NCI-H1436 treated with DMSO at 0.1 percent for 48 hours (cell line): Measurements from ENCODE around the gene IRF2BP1.

Source experiments
- DNase-seq: peaks from one replicate; lab custom pipeline; 2025; lab: John Stamatoyannopoulos, UW

IRF2BP1 gene, protein sequence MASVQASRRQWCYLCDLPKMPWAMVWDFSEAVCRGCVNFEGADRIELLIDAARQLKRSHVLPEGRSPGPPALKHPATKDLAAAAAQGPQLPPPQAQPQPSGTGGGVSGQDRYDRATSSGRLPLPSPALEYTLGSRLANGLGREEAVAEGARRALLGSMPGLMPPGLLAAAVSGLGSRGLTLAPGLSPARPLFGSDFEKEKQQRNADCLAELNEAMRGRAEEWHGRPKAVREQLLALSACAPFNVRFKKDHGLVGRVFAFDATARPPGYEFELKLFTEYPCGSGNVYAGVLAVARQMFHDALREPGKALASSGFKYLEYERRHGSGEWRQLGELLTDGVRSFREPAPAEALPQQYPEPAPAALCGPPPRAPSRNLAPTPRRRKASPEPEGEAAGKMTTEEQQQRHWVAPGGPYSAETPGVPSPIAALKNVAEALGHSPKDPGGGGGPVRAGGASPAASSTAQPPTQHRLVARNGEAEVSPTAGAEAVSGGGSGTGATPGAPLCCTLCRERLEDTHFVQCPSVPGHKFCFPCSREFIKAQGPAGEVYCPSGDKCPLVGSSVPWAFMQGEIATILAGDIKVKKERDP

DNA sequence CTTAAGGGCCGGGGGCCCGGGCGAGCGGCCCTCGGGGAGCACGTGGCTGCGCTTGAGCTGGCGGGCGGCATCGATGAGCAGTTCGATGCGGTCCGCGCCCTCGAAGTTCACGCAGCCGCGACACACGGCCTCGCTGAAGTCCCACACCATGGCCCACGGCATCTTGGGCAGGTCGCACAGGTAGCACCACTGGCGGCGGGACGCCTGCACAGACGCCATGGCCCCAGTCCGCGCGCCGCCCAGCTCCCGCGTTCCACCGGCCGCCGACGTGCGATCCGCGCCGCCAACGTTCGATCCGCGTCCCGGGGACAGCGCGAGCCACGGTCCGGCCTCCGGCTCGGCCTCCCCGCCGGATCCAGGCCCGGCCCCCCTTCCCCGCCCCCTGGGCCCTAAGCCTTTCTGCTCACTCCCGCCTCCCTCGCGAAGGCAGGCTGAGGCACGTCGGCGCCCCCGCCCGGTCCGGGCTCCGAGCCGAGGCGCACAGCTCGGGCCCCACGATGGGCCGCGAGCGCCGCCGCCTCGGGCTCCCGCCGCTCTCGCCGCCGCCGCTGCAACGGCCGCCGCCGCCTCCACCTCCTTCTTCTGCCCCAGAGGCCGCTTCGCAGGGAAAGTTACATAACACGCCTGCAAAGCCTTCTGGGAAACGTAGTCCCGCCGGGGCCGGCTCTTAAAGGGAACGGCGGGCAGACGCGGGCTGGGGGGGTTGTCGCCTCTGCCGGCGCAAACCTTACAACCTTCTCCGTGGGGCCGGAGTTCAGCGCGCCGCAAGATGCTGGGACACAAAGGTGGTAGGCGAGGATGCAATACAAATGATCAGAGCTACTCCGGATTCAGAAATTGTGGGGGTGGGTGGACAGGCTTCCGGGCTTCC, at the start of gene IRF2BP1:
IRF2BP1 (minus strand) TSS at position 586 of the 871 bp plus-strand sequence; CDS start at position 219, 367 bp downstream.
- no peak for DNase-seq

DNA sequence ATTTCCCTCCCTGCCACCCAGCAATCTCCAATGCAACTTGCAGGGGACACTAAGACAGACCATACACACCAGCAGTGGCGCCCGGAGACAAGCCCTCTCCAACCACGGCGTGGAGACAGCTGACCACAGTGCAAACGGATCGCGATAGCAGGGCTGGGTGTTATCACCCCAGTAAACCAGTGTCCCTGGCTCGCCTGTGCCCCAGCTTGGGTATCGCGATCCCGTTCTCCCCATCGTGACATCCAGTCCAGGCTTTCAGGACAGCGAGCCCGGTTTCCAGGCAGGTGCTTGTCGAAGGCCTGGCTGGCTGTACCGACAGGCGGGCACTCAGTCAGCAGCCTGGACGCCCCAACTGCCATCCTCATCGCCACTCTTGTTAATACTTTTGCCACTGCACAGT, 49.3 kb upstream of the IRF2BP1 start:
- no peak for DNase-seq

DNA sequence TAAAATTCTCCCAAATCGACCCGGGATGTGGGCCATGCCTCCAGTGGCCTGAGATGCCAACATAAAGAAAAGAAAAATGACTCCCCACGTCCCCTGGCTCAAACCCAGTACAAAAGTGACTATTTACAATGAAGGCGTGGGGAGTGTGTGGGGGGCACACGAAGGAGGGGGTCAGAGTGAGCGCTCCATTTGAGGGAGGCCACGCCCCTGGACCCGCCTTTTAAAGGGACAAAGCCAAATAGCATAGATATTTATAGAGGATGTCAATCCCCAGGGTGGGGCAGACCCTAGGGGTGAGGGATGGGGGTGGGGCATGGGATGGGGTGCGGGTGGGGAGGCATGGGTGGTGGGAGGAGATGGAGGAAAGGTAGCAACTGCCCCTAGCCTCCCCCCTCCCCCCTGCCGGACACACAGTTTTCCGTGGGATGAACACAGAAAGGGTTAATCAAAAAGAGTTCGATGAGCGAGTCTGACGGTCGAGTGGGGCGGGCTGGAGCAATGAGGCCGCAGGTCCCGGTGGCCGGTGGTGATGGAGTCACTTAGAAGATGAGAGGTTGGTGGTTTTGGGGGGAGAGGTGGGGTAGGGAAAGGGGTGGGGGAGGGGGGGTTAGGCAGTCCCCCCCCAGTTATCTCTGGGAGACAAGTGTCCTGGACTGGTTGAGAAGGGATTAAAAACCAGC, 48.8 kb upstream of the IRF2BP1 start:
- no peak for DNase-seq

DNA sequence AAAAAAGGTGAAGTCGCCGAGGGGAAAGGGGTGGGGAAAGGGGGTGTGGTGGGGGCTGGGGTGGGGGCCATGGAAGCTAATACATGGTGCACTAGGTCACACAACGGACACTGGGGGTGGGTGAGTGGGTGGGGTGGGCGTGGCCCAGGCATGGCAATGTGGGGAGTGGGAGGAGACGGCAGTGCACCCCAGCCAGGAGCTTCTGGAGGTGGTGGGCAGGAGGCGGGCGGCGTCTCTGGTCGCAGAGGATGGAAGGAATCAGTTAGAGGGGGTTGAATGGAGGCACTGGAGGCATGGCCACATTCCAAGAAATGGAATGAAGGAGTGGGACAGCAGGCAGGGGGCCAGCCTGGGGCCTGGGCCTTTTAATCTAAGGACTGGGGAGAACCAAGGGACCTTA, 47.8 kb upstream of the IRF2BP1 start:
- DNase-seq, result no peak

DNA sequence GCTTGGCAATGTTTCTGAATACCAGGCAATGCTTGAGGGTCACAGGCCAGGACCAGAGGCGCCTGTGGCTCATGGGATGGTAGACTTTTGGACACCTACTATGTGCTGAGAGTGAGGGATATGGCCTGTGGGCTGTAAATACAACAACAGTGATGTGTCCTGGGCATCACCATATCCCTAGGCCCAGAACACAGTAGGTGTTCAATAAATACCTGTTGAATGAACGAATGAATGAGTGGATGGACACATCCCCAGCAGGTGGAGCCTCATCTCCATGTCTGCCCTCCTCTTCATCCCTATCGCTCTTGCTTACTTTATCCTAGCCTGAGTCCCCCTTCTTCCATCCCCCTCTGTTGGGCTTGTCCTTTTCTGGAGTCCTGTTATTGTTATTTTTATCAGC, 45.1 kb upstream of the IRF2BP1 start:
- DNase-seq, result no peak

DNA sequence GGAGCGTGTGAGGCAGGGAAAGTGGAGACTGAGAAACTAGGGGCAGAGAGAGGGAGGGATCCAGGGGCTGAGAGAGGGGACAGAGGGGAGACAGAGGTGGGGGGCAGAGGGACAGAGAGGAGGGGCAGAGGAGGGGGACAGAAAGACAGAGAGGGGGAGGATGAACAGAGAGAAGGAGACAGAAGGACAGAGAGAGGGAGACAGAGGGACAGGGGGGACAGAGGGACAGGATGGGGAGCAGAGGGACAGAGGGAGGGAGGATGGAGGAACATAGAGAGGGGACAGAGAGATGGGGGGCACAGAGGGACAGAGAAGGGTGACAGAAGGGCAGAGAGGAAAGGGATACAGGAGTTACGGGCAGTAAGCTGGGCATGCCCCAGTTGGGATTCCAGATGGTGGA, 43.3 kb upstream of the IRF2BP1 start:
- DNase-seq, result no peak

DNA sequence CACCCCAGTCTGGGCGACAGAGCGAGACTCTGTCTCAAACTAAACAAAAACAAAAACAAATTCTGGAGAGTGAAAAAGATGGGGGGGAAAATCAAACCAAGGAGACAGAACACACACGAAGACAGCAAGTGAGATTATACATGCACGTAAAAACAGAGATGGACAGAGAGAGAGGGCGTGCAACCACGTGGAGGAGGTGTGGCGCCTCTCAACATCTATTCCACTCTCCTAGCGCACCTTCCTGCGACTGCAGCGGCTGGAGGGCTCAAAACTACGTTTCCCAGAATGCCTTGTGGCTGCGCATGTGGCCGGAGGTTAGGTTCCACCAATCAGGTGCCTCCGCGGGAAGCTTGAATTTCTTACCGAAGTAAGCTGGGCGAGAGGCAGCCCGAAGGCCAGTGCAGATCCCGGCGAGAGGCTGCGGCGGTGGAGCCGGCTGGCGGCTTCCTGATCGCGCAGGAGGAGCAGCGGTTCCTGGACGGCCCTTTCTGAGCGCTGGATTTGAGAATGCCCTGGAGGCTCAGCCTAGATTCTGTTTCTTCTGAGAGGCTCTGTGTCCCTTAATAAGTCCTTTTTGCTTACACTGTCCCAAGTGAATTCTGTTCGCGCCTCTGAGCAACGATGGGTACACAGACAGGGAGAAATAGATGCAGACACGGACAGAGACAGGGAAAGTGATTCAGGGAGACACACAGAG, 41.8 kb upstream of the IRF2BP1 start:
- DNase-seq, result peak; percentile 87

DNA sequence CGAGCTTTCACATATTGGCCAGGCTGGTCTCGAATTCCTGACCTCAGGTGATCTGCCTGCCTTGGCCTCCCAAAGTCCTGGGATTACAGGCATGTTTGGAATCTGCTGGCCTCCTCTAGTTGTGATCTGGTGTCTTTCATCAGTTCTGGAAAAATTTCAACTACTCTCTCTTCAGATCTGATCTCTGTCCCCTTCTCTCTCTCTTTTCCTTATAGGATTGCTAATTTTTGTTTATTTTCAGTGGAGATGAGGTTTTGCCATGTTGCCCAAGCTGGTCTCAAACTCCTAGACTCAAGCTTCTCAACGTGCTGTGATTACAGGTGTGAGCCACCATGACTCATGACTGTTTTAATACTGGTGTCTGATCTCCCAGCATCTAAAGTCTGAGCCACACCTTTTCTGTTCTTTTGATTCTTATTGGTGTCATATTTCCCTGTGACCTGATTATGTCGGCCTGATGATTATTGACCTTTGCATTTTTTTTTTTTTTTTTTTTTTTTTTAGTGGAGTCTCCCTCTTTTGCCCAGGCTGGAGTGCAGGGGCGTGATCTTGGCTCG, 39.0 kb upstream of the IRF2BP1 start:
- DNase-seq, result no peak

DNA sequence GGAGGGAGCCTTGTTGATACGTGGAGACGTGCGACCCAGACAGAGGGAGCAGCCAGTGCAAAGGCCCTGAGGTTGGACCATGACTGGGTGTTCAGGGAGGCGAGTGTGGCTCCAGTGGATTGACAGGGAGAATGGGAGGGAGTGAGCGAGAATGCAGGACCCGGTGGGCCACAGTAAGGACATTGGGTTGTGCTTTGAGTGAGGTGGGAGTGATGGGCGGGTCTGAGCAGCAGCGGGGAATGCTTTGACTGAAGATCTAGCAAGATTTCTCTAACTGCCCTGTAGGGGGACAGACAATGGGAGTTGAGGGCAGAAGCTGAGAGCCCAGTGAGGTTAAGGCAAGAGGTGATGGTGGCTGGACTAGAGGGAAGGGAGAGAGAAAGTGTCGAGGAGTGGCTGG, 36.3 kb upstream of the IRF2BP1 start:
- DNase-seq, result no peak

DNA sequence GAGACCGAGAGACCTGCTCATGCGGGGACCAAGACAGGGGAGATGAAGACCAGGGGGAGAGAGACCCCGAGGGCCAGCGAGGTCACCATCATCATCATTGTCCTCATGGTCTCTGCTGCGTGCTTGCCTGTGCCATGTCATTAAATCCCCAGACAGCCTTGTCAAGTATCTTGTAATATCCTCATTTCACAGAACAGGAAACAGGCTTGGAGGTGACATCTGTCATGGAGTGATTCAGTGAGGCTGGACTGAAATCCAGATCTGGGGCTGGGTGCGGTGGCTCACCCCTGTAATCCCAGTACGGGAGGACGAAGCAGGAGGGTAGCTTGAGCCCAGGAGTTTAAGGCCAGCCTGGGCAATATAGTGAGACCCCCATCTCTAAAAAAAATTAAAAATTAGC, 34.5 kb upstream of the IRF2BP1 start:
- DNase-seq, result no peak

DNA sequence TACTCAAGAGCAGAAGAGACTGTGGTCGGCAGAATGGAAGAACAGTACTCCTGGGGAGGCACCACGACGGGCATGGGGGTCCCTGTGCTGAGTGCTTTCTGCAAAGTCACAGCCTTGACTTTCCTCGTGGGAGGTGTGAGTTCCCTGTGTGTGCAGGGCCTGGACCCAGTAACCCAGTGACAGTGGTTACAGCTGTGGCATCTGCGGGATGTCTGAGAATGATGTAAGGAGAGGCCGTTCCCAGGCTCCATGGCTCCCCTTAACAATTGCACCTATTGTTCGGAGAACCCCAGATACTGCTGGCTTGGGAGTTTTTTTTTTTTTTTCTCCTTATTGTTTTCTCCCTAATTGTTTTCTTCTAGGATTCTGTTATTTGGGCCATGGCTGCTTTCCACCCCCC, 33.7 kb upstream of the IRF2BP1 start:
- no peak for DNase-seq

DNA sequence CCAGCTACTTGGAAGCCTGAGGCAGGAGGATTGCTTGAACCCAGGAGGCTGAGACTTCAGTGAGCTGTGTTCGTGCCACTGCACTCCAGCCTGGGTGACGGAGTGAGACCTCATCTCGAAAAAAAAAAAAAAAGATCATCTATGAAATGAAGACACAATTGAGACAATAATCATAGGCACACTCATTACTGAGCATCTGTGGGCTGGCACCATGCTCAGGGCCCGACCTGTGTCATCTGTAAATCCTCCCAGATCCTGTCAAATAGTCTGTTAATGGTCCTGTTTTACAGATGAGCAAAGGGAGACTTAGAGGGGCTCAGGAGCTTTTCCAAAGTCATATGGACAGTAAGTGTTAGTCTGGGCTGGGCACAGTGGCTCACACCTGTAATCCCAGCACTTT, 32.8 kb upstream of the IRF2BP1 start:
- no peak for DNase-seq

DNA sequence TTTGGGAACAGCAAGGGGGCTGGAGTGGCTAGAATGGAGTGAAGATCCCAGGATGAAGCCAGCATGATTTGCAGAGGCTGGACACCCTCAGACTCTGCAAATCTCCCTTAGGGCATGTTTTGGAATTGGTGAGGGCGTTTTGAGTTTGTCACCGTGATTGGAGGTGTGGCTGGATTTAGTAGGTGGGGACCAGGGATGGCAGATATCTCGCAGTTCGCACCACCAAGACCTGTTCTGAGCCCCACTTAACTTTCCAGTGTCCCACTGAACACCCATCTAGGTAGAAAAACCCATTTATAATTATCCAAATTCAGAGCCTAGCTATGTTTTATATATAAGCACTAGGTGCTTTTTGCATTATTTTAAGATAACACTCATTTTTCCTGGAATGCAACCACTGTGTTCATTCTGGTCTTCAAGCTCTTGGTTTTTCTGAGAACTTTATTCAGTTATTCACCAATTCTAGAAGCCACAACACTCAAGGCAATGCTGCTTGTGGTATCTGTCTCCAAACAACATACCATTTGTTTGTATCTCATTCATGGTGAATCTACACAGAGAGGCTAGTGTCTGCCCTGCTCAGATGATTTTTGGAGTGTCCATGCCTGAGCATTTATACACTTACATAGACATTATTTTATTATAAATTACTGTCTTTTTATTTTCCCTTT, 31.6 kb upstream of the IRF2BP1 start:
- no peak for DNase-seq

DNA sequence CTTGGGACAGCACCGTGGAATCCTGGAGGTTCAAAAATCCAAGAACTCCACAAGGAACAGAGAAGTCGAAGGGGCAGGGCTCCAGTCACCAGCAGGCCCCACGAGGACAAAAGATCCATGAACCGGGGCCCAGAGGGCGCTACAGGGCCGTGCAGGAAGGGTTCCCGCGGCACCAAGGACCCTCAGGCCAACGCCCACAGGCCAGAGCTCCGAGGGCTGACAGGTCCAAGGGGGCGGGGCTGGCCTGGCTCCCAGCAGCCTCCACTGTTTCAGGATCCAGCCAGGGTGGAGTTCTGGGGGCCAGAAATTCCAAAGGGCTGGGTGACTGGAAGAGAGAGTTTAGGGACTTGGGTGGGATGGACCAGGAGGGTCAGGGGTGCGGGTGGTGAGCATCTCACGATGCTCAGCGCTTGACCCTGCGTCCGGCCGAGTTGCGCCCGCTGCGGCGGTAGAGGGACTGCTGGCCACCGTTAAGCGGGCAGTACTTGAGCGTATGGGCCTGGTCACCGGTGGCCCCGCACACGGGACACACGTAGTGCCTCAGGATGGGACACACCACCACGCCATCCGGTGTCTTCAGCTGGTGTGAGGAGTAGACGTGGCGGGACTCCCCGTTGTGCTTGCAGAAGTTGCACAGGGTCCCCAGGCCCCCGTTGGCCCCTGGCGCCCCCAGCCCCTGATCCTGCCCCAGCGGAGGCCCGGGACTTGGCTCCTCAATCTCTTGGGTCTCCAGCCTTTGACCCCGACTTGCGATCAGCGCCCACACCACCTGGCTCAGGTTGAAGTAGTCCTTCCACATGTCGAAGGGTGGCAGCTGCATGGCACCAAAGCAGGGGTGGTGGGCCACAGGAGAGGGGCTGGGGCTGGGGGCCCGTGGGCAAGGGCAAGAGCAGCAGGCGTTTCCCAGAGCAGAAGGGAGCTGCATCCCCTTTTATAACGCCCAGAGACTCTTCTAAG, 28.2 kb upstream of the IRF2BP1 start, which contains the start of gene NANOS2:
NANOS2 (minus strand) TSS at position 905 of the 957 bp plus-strand sequence; CDS start at position 820, 85 bp downstream.
- DNase-seq, result no peak

DNA sequence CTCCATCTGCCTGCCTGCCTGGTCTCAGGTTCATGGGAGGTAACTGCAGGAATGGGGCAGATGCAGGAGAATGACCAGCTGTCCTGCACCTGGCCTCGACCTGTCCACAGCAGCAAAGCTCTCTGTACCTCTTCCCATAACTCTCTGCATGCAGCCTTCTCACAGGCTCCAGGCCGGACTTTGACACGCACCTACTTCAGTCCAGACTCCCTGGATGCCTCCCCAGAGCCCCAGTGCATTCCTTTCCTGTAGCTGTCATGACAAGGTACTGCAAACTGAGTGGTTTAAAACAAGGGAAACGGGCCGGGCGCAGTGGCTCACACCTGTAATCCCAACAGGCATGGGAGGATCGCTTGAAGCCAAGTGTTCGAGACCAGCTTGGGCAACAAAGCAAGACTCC, 25.4 kb upstream of the IRF2BP1 start:
- no peak for DNase-seq

DNA sequence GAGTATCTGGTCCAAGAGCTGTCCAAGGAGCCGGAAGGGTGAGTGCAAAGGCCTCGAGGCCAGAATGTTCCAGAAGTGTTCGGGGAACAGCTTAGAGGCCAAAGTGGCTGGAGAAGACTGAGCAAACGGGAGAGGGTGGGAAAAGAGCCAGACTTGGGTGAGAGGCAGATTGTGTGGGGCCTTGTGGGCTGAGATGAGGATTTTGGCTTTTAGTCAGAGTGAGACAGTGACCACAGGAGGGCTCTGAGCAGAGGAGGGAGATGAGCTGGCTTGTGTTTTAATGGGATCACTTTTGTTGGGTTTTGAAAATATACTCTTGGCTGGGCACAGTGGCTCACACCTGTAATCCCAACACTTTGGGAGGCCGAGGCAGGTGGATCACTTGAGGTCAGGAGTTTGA, 23.0 kb upstream of the IRF2BP1 start:
- no peak for DNase-seq

DNA sequence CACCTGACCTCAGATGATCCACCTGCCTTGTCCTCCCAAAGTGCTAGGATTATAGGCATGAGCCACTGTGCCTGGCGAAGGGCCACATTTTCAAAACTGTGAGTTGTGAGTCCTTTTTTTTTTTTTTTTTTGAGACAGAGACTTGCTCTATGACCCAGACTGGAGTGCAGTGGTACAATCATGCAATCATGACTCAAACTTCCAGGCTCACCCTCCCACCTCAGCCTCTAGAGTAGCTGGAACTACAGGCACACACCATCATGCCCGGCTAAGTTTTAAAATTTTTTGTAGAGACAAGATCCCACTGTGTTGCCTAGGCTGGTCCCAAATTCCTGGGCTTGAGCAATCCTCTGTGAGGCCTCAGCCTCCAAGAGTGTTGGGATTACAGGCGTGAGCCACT, 20.3 kb upstream of the IRF2BP1 start:
- no peak for DNase-seq

DNA sequence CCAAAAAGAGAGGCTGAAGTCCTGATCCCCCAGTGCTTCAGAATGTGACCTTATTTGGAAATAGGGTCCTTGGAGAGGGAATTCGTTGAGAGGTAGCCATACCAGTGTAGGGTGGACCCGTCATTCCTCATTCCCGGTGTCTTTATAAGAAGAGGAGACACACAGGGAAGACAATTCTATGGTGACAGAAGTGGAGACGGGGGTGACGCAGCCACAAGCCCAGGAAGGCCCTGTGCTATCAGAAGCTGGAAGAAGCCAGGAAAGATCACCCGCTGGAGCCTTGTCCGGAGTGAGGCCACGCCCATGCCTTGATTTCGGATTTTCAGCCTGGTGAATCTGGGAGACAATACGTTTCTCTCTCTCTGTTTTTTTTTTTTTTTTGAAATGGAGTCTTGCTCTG, 19.1 kb upstream of the IRF2BP1 start:
- DNase-seq, result no peak
